Endothelial cell (in vitro differentiated cells): ENCODE results near the gene BARD1. TPM values are rescaled to one million over a fixed set of nuclear protein-coding genes. Genes with fewer than 3 reads are reported as not detected.
A peak's percentile ranks its signal among the peaks of the same experiment; 100 is the strongest.
"Not testable (repeated sequence)": the region's sequence is repeated elsewhere in the genome, so short reads cannot be mapped to it uniquely, and the experiment has no call there.

Experiments
- DNase-seq: peaks from one replicate; pipeline ENCODE4 v3.0.0; 2021; ENCODE audit warnings: low spot score
- H3K27ac Mint-ChIP-seq: one replicate; pipeline ENCODE4 v1.8.0; 2021; ENCODE audit warnings: mixed read lengths, inconsistent platforms; ENCODE audit not compliant: unreplicated experiment
- H3K27me3 Mint-ChIP-seq: one replicate; pipeline ENCODE4 v1.8.0; 2021; ENCODE audit warnings: mild to moderate bottlenecking, moderate library complexity, mixed read lengths, inconsistent platforms; ENCODE audit not compliant: unreplicated experiment
- H3K36me3 Mint-ChIP-seq: one replicate; pipeline ENCODE4 v1.8.0; 2021; ENCODE audit warnings: mild to moderate bottlenecking, low read depth, mixed read lengths, inconsistent platforms; ENCODE audit not compliant: unreplicated experiment
- H3K4me1 Mint-ChIP-seq: one replicate; pipeline ENCODE4 v1.8.0; 2021; ENCODE audit warnings: mild to moderate bottlenecking, mixed read lengths, inconsistent platforms; ENCODE audit not compliant: unreplicated experiment
- H3K4me3 Mint-ChIP-seq: one replicate; pipeline ENCODE4 v1.8.0; 2021; ENCODE audit warnings: mild to moderate bottlenecking, mixed read lengths, inconsistent platforms; ENCODE audit not compliant: unreplicated experiment
- H3K9me3 Mint-ChIP-seq: one replicate; pipeline ENCODE4 v1.8.0; 2021; ENCODE audit warnings: mixed read lengths, inconsistent platforms; ENCODE audit not compliant: unreplicated experiment
- CTCF ChIP-seq: fragments of 200-600 bp; sonication (generic); IDR thresholded peaks from one replicate; pipeline ENCODE4 v1.5.0; 2021; ENCODE audit warnings: antibody characterized with exemption; ENCODE audit not compliant: unreplicated experiment
- total RNA-seq: library from RNA; stranded (reverse); fragmentation: NEBNext Ultra II Directional; extraction: Animal tissue kit (Norgen Biotek cat#: 25700); gene quantifications from one replicate; pipeline ENCODE4 v1.2.1, GENCODE V29; 2021; ENCODE audit not compliant: unreplicated experiment

Gene BARD1
- total RNA-seq, 1 donor from 2014 or later = 22.0 TPM

- no peak for TF ChIP-seq CTCF
- Mint-ChIP-seq H3K9me3 (no peaks in the 10 kb centered on the region), H3K36me3 (no peaks in the 10 kb centered on the region), H3K4me1 (no peaks in the 10 kb centered on the region), H3K4me3 (no peak overlapping the region), H3K27ac (no peak overlapping the region), H3K27me3 (peaks cover 2% of the 10 kb centered on the region)
- DNase-seq = no peak
Observed at GRCh38 chr2:214710729-214711128, 98.8 kb downstream of the BARD1 start.

DNA sequence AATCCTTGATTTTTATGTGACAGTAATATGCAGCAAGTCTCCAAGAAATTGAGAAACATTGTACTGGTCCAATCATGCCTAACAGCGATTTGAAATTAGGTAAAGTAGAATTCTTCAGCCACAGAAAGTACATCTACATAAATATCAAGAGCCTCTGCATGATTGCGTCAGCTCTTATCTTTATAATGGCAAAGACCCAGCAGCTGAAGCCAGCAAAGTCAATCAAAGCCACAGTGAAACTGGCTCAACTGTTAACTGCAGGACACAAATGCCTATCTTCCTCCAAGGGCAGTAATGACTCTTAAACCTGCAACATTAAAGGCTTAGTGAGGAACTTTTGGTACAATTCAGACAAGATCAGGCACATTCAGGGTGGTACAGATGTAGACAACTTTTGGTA, 102.5 kb downstream of the BARD1 start:
- H3K27ac Mint-ChIP-seq = no peak overlapping the region
- H3K27me3 Mint-ChIP-seq = no peaks in the 10 kb centered on the region
- no peak overlapping the region for H3K4me3 Mint-ChIP-seq
- no peak for TF ChIP-seq CTCF
- no peaks in the 10 kb centered on the region for H3K4me1 Mint-ChIP-seq
- H3K36me3 Mint-ChIP-seq = no peaks in the 10 kb centered on the region
- no peaks in the 10 kb centered on the region for H3K9me3 Mint-ChIP-seq
- no peak for DNase-seq

DNA sequence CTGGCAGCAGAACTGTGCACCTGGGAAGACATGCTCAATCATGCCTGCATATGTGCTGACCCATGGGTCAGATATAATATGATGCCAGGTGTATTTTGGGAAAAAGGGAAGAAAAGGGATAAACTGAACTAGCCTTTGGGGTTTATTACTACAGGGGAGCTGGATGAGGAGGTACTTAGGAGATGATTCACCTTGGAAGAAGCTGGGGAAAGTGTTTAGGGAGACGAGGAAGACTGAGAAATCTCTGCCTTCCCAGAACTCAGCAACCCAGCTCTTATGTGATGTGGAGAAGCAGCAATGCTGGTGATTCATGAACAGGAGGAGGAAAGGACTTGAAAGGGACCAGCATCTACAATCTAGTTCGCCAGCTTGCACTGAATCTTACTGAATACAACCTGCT, 110.2 kb downstream of the BARD1 start:
- Mint-ChIP-seq H3K9me3 (no peaks in the 10 kb centered on the region), H3K4me3 (no peak overlapping the region)
- no peak for DNase-seq

DNA sequence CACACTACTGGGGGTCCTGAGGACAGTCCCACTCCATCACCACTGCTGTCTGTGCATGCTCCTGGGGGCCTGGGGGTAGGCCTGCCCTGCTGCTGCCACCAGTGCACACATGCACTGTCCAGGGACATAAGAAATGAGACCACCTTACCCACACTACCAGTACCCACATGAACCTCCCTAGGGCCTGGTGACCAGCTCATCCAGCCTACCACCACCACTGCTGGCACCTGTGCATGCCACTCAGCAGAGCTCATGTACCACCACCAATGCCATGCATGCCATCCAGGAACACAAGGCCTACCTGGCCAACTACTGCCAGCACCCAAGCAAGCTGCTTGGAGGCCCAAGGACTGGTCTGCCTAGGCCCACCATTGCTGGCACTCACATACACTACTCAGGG, 112.8 kb downstream of the BARD1 start:
- no peak overlapping the region for H3K4me3 Mint-ChIP-seq
- H3K4me1 Mint-ChIP-seq = peaks cover 4% of the 10 kb centered on the region
- DNase-seq = no peak
- no peaks in the 10 kb centered on the region for H3K27me3 Mint-ChIP-seq
- H3K27ac Mint-ChIP-seq = no peak overlapping the region
- no peak for TF ChIP-seq CTCF
- H3K9me3 Mint-ChIP-seq = no peaks in the 10 kb centered on the region
- H3K36me3 Mint-ChIP-seq = peaks cover 3% of the 10 kb centered on the region

More for the DNA sequence above, 110.2 kb downstream of the BARD1 start:
- H3K4me1 Mint-ChIP-seq = peaks cover 4% of the 10 kb centered on the region
- TF ChIP-seq CTCF = no peak
- no peaks in the 10 kb centered on the region for H3K27me3 Mint-ChIP-seq
- H3K27ac Mint-ChIP-seq = no peak overlapping the region
- H3K36me3 Mint-ChIP-seq = peaks cover 3% of the 10 kb centered on the region

GRCh38 chr2:214695789-214696188, 113.7 kb downstream of the BARD1 start:
- Mint-ChIP-seq H3K4me1 (peaks cover 4% of the 10 kb centered on the region), H3K27ac (no peak overlapping the region), H3K4me3 (no peak overlapping the region), H3K27me3 (no peaks in the 10 kb centered on the region), H3K9me3 (no peaks in the 10 kb centered on the region), H3K36me3 (no peaks in the 10 kb centered on the region)
- TF ChIP-seq CTCF = no peak
- no peak for DNase-seq

- not testable (repeated sequence) for H3K4me1 Mint-ChIP-seq, H3K9me3 Mint-ChIP-seq, H3K36me3 Mint-ChIP-seq, DNase-seq, H3K27me3 Mint-ChIP-seq
- Mint-ChIP-seq H3K27ac (peak overlapping the region; percentile 28), H3K4me3 (peak overlapping the region; percentile 88)
Observed at GRCh38 chr2:214683557-214683956, 125.9 kb downstream of the BARD1 start.
